ACC112 (cell line): ENCODE data around the gene VRK1.

Source experiments
- H2AFZ ChIP-seq: fragments of 200-600 bp; sonication (generic); one replicate; pipeline ENCODE4 v1.6.0; 2017; ENCODE audit warnings: antibody characterized with exemption, low read length; ENCODE audit not compliant: unreplicated experiment
- H3K27ac ChIP-seq: fragments of 200-600 bp; sonication (generic); 2 replicates; pipeline ENCODE4 v1.5.1; 2014; ENCODE audit warnings: low read depth, mild to moderate bottlenecking, antibody characterized with exemption, low read length, moderate library complexity
- H3K27me3 ChIP-seq: fragments of 200-600 bp; sonication (generic); 2 replicates; pipeline ENCODE4 v1.6.1; 2014; ENCODE audit warnings: mild to moderate bottlenecking, antibody characterized with exemption, low read length, moderate library complexity, mixed read lengths; ENCODE audit not compliant: insufficient read depth
- H3K36me3 ChIP-seq: fragments of 200-600 bp; sonication (generic); 2 replicates; pipeline ENCODE4 v1.6.1; 2016; ENCODE audit warnings: mild to moderate bottlenecking, antibody characterized with exemption, low read length, moderate library complexity, mixed read lengths; ENCODE audit not compliant: insufficient read depth
- H3K4me1 ChIP-seq: fragments of 200-600 bp; sonication (generic); one replicate; pipeline ENCODE4 v1.6.1; 2016; ENCODE audit warnings: low read length, mixed read lengths; ENCODE audit not compliant: insufficient read depth, unreplicated experiment, control insufficient read depth
- H3K4me3 ChIP-seq: fragments of 200-600 bp; sonication (generic); 2 replicates; pipeline ENCODE4 v1.5.1; 2014; ENCODE audit warnings: mild to moderate bottlenecking, low read depth, low read length
- H3K79me2 ChIP-seq: fragments of 200-600 bp; sonication (generic); one replicate; pipeline ENCODE4 v1.6.0; 2016; ENCODE audit warnings: low read length; ENCODE audit not compliant: control insufficient read depth, unreplicated experiment, insufficient read depth

Gene VRK1

DNA sequence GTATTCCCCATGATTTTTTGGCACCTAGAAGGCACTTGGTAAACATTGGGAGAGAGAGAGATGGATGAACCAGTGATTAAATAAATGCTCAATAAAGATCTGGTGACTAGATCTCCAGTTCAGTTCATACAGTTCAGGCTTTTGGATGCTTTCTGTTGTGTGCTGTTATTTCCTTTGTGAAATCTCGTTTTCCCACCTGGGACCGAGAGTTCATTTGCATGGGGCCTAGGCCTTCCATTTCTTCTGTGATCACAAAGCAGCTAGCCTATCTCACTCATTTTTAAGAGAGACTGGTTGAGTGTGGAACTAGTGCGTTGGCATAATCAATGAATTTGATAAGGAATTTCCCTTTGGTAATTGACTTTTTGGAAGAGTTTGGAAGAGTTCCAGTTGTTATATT is 104.0 kb downstream of the VRK1 start:
- H2AFZ ChIP-seq: no peak overlapping the region
- H3K4me1 ChIP-seq: no peaks in the 10 kb centered on the region
- no peaks in the 10 kb centered on the region for H3K36me3 ChIP-seq
- no peaks in the 10 kb centered on the region for H3K79me2 ChIP-seq
- H3K27me3 ChIP-seq: no peaks in the 10 kb centered on the region
- no peak overlapping the region for H3K27ac ChIP-seq
- H3K4me3 ChIP-seq: no peak overlapping the region

DNA sequence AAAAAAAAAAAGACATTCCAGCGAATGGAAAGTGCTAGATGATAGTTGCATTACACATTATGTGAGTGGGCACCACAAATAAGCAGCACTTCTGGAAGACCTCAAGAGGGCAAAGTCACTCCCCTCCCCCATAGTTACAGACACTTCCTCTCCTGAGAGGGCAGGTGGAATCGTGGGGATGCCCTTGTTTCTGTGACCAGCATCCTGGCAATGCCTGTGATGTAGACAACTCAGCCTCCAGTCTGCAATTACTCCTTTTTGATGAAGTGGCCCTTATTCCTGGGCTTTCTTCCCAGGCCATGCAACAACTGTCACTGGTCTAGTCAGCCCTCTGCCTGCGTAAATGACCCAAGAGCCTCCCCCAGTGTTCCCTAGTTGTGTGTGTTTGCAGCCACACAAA is 104.8 kb downstream of the VRK1 start:
- no peaks in the 10 kb centered on the region for H3K27me3 ChIP-seq
- no peak overlapping the region for H3K27ac ChIP-seq
- H2AFZ ChIP-seq: no peak overlapping the region
- no peak overlapping the region for H3K4me3 ChIP-seq
- no peaks in the 10 kb centered on the region for H3K36me3 ChIP-seq
- no peaks in the 10 kb centered on the region for H3K4me1 ChIP-seq
- H3K79me2 ChIP-seq: no peaks in the 10 kb centered on the region

GRCh38 chr14:96903444-96904023 is 106.4 kb downstream of the VRK1 start:
- Histone ChIP-seq H3K36me3 (no peaks in the 10 kb centered on the region), H2AFZ (no peak overlapping the region), H3K4me1 (no peaks in the 10 kb centered on the region), H3K79me2 (no peaks in the 10 kb centered on the region), H3K27me3 (no peaks in the 10 kb centered on the region), H3K27ac (no peak overlapping the region), H3K4me3 (no peak overlapping the region)

DNA sequence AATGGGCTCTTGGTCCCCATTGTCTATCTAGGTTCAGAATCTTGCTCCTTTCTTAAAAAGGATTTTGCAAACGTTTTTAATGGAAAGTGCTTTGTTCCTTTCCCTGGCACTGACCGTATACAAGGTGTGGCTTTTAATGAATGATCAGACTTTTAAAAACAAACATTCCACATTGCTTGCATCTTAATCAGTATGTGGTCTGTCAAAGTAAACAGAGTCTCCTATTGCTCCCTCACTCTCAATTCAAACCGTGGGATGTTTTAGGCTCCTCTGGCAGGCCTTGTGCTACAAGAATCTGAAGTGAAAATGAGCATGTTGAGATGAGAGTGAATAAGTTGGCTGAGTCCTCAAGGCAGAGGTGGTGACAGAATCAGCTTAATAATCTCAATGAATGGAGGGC is 107.0 kb downstream of the VRK1 start:
- Histone ChIP-seq H2AFZ (no peak overlapping the region), H3K27ac (no peak overlapping the region), H3K36me3 (no peaks in the 10 kb centered on the region), H3K27me3 (no peaks in the 10 kb centered on the region), H3K4me1 (no peaks in the 10 kb centered on the region), H3K79me2 (no peaks in the 10 kb centered on the region), H3K4me3 (no peak overlapping the region)

DNA sequence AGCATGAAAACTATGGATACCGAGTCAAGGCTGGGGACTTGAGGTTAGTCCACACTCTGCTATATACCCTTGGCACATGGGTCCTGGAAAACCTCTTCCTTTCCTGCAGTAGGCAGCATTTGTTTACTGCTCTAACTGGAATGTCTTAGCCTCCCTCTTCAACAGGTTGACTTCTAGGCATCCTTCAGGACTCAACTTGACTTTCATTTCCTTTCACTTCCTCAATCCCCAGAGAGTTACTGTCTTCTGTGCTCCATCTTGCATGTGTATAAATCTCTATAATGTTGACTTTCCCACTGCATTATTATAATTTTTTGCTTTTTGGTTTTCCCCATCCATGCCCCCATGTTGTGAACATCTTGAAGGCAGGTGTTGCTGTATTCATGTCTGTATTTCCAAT is 107.9 kb downstream of the VRK1 start:
- Histone ChIP-seq H3K4me1 (no peaks in the 10 kb centered on the region), H2AFZ (no peak overlapping the region), H3K27ac (no peak overlapping the region), H3K4me3 (no peak overlapping the region), H3K27me3 (no peaks in the 10 kb centered on the region), H3K36me3 (no peaks in the 10 kb centered on the region), H3K79me2 (no peaks in the 10 kb centered on the region)

DNA sequence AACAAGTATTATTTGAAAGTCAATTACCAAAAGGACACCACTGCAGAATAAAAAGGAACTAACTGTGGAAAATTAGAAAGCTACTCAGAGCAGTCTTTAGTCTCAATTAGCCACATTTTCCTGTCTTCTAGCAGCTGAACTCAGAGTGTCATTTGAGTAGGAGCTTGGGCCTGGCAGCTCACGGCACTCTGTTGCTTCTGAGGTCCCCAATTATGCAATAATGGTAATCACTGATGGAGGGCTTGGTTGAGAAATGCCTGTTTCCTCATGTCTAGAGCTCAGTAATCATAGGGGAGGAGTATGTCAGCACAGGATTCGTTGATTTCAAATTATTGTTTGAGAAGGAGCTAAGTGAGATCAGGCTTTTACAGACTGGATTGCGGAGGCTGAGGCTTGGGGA is 108.6 kb downstream of the VRK1 start:
- no peaks in the 10 kb centered on the region for H3K36me3 ChIP-seq
- H2AFZ ChIP-seq: no peak overlapping the region
- no peaks in the 10 kb centered on the region for H3K27me3 ChIP-seq
- no peaks in the 10 kb centered on the region for H3K79me2 ChIP-seq
- no peak overlapping the region for H3K27ac ChIP-seq
- H3K4me1 ChIP-seq: no peaks in the 10 kb centered on the region
- no peak overlapping the region for H3K4me3 ChIP-seq

- no peaks in the 10 kb centered on the region for H3K4me1 ChIP-seq
- no peaks in the 10 kb centered on the region for H3K79me2 ChIP-seq
- H2AFZ ChIP-seq: no peak overlapping the region
- no peak overlapping the region for H3K4me3 ChIP-seq
- no peaks in the 10 kb centered on the region for H3K36me3 ChIP-seq
- H3K27me3 ChIP-seq: no peaks in the 10 kb centered on the region
- no peak overlapping the region for H3K27ac ChIP-seq
Observed at GRCh38 chr14:96906434-96906833, 109.3 kb downstream of the VRK1 start.

- Histone ChIP-seq H3K4me1 (no peaks in the 10 kb centered on the region), H3K27ac (no peak overlapping the region), H2AFZ (no peak overlapping the region), H3K4me3 (no peak overlapping the region), H3K79me2 (no peaks in the 10 kb centered on the region), H3K27me3 (no peaks in the 10 kb centered on the region), H3K36me3 (no peaks in the 10 kb centered on the region)
Observed at GRCh38 chr14:96909841-96910364, 112.7 kb downstream of the VRK1 start.

GRCh38 chr14:96911499-96912149 is 114.4 kb downstream of the VRK1 start:
- no peak overlapping the region for H3K4me3 ChIP-seq
- H3K4me1 ChIP-seq: no peaks in the 10 kb centered on the region
- no peaks in the 10 kb centered on the region for H3K27me3 ChIP-seq
- H3K27ac ChIP-seq: no peak overlapping the region
- H3K36me3 ChIP-seq: no peaks in the 10 kb centered on the region
- no peaks in the 10 kb centered on the region for H3K79me2 ChIP-seq
- H2AFZ ChIP-seq: no peak overlapping the region

DNA sequence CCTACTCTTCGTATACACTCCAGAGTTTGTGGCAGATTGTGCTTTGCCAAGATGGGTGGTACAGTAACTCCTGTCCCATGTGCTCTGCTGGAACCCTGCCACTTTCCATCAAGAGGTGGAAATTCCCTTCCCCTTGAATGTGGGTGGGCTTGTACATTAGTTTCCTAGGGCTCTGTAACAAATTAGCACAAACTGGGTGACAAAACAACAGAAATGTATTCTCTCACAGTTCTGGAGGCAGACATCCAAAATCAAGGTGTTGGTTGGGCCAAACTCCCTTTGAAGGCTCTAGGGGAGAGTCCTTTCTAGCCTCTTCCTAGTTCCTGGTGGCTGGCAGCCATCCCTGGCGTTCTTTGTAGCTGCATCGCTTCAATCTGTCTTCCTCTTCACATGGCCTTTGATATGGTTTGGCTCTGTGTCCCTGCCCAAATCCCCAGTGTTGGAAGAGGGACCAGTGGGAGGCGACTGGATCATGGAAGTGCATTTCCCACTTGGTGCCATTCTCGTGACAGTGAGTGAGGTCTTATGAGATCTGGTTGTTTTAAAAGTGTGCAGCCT is 117.5 kb downstream of the VRK1 start:
- Histone ChIP-seq H3K36me3 (no peaks in the 10 kb centered on the region), H3K27ac (no peak overlapping the region)

GRCh38 chr14:96915478-96915877 is 118.3 kb downstream of the VRK1 start:
- no peaks in the 10 kb centered on the region for H3K27me3 ChIP-seq
- H3K4me1 ChIP-seq: no peaks in the 10 kb centered on the region
- H3K4me3 ChIP-seq: no peak overlapping the region
- no peak overlapping the region for H3K27ac ChIP-seq
- no peak overlapping the region for H2AFZ ChIP-seq
- H3K79me2 ChIP-seq: no peaks in the 10 kb centered on the region
- no peaks in the 10 kb centered on the region for H3K36me3 ChIP-seq

More for the DNA sequence above, 117.5 kb downstream of the VRK1 start:
- no peaks in the 10 kb centered on the region for H3K4me1 ChIP-seq
- no peak overlapping the region for H3K4me3 ChIP-seq
- H2AFZ ChIP-seq: no peak overlapping the region
- H3K79me2 ChIP-seq: no peaks in the 10 kb centered on the region
- no peaks in the 10 kb centered on the region for H3K27me3 ChIP-seq
